Activated CD4-positive, alpha-beta T cell treated with anti-CD3 and anti-CD28 coated beads for 24 hours (primary cell): ENCODE data around the gene KCNT2.
"Not testable (repeated sequence)": the region's sequence is repeated elsewhere in the genome, so short reads cannot be mapped to it uniquely, and the experiment has no call there.

ENCODE experiments used
- DNase-seq, 2 donors: peaks; one replicate each; pipeline ENCODE4 v3.0.0-alpha.2; 2020; ENCODE audit warnings: low read depth in 2 of 2

Gene KCNT2

DNA sequence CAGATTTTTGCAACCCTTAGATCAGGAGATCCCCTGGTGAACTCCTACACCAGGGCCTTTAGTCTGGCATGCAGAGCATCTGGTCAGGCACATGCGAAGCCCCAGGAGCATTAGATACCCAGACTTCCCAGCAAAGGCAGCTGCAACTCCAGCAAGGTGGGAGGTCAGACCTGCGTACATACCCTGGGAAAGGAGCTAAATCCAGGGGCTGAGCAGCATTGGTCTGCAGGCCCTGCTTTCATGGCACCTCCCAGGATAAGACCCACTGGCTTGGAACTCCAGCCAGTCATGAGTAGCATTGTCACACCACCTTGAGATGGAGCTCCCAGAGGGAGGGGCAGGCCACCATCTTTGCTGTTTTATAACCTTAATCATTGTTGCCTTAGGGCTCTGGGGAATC lies 92.3 kb downstream of the KCNT2 start:
- no peak for DNase-seq

DNA sequence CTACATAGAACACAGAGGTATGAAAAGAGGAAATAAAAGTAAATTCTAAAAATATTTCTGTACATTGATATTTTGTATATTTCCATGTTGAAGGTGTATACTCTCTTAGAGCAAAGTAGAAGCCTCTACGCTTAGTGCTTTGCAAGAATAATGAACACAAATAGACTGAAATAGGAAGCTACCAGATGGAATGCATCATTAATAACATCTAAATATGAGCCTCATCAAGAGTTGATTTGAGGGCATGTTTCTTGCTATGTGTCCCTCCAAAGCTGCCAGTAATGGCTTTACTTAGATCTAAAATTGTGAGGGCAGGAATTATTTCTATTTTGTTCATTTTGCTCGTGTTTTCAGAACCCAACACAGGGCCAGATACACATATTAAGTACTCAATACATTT lies 94.4 kb downstream of the KCNT2 start:
- no peak for DNase-seq

GRCh38 chr1:196510451-196510850 lies 97.8 kb downstream of the KCNT2 start:
- DNase-seq: no peak

GRCh38 chr1:196504224-196504623 lies 104.0 kb downstream of the KCNT2 start:
- not testable (repeated sequence) for DNase-seq

DNA sequence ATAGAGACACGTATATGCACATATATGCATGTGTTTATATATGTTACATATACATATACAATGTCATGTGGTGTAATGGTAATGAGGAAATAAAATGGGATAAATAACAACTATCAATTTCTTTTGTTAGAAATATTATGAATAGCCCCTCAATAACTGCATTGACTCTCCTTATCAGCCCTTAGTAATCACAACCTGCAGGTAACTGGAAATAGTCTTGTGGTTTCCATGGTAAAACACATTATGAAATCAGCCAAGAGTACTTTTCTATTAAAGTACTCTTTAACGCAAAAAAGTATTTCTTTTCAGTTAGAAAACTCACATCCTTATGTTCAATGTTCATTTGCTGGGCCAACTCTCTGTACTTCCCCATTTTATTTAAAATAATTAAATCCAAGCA lies 105.8 kb downstream of the KCNT2 start:
- no peak for DNase-seq

DNA sequence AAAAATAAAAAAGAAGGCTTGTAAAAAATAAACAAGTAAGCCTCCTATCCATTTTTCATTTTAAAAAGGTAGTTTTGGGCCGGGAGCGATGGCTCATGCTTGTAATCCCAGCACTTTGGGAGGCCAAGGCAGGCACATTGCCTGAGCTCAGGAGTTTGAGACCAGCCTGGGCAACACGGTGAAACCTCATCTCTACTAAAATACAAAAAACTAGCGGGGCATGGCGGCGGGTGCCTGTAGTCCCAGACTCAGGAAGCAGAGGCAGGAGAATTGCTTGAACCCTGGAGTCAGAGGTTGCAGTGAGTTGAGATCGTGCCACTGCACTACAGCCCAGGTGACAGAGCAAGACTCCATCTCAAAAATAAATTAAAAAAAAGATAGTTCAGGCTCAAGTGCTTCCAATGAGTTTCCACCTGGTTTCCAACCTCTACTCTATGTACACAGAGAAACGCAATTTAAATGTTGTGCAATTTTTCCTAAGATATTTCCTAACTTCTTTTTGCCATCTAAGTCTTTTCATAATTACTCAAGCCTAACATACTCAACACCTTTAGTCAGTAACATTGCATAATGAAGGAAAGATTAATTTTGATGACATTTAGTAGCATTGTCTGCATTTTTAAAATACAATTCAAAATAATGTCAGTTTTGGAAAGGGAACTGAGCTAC lies 106.3 kb downstream of the KCNT2 start:
- no peak for DNase-seq

- DNase-seq: no peak
Observed at GRCh38 chr1:196497817-196498216, 110.4 kb downstream of the KCNT2 start.

DNA sequence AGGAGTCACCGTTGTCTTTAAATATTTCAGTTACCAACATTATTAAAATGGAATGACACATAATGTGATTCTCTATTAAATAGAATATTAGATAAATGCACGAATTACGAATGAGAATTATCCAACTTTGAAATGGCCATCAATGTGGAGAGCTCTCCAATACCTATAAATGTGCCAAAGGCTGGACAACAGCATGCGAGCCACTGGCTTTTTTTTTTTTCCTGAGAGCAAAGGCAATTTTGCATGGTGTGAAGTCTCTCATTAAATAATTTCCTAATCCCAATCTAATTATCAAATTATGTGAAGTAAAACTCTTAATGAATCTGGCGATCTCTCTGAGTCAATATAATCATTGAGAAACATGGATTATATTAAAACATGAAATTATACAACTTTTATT lies 113.5 kb downstream of the KCNT2 start:
- no peak for DNase-seq

DNA sequence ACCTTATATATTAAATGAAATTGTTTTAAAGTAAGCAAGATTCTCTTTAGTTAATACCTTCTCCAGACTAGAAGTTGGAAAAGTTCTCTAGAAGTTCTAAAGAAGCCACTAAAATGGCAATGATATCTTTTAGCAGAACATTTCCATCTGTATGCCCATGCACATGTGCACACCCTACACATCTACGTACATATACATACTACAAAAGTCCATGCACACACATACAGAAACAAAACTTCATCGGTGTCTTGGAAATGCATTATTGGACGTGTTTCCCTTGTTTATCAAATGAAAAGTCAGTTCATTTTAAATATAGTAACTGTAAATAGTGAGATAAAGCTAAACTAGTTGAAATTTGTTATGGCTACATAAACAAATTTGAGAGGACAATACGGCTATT lies 114.4 kb downstream of the KCNT2 start:
- no peak for DNase-seq

GRCh38 chr1:196488579-196488978 lies 119.7 kb downstream of the KCNT2 start:
- no peak for DNase-seq

DNA sequence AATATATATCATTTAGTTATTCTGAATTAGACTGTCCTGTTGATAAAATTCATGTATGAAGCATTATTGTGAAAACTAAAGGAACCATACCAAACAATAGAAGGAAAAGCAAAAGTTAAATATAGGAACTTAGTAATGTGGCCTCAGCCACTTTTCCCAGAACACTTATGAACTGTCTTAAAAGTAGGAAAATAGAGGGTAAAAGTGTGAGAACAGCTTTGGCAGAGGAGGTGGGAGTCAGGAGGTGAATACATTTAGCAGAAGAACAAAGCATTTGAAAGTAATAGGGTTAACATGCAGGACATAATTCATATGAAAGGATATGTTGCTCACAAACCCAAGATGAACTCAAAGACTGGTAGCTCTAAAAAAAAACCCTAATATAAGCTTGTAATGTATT lies 121.9 kb downstream of the KCNT2 start:
- no peak for DNase-seq

- no peak for DNase-seq
Observed at GRCh38 chr1:196481616-196482015, 126.6 kb downstream of the KCNT2 start.

DNA sequence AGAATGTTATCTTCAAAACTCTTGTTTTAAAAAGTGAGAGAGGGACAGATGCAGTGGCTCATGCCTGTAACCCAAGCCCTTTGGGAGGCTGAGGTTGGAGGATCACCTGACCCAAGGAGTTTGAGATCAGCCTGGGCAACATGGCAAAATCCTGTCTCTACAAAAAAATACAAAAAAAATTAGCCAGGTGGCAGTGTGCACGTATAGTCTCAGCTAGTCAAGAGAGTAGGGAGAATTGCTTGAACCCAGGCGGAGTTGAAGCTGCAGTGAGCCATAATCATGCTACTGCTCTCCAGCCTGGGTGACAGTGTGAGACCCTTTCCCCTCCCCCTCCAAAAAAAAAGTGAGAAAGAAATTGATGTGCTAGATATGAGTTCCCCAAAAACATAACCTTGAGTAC lies 131.0 kb downstream of the KCNT2 start:
- no peak for DNase-seq

DNA sequence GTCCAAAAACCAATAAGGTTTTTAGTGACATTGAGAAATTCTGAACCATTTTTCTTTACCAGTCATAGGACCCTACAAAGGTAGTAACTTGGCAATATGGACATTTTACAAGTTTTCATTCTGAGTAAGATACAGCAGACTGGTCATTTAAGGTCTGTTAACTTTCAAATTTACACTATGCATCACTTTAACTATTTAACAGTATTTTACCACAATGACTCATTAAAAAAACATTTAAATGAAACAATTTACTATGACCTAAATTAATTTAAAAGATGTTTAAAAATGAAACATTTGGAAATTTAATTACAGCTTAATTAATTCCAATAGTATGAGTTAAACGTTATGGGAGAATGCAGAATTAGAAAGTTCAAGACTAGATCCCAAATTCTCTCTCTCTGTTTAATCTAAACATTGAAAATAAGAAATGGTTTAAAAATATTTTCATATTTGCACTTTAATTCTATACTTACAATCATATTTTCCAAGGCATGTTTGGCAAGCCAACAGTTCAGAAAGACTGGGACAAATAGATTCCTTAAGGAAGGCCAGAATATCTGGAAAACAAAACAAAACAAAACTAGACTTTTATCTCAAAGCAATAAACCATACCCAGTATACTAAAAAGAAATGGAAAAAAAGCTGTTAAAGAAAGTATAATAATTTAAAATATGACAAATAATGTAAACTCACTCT lies 140.9 kb downstream of the KCNT2 start:
- no peak for DNase-seq

DNA sequence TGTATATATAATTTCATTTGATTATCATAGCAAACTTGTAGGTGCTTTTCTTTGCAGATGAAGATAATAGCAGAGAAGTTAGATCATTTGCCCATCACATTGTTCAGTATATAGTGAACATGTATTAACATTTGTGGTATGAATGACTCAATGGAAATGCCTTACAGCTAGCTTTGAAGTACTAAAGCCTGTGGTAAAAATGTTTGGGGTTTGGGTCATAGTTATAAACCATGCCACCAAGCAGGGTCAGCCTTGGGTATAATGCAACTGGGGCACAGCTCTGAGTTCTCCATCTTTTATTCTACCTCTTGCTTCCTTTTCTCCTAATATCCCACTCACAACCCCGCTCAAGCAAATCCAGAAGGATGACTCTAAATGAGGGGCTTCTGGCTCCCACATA lies 141.6 kb downstream of the KCNT2 start:
- DNase-seq: no peak

DNA sequence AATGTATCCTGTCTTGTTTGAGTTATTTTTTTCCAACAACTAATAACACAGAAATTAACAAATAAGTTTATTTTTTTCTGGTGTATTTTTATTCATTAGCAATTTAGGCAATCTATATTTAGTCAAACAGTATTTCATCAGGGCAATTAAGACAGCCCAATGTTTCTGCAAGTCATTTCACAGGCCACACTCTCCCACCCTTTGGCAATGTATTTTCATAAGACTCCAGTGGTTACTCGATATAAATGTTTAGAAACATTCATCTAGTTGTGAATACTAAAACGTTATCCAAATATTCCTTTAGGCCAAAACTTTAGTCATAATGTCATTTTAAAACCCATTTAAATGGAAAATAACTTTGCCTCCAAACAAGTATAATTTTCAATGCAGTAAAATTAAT lies 142.1 kb downstream of the KCNT2 start:
- DNase-seq: no peak

DNA sequence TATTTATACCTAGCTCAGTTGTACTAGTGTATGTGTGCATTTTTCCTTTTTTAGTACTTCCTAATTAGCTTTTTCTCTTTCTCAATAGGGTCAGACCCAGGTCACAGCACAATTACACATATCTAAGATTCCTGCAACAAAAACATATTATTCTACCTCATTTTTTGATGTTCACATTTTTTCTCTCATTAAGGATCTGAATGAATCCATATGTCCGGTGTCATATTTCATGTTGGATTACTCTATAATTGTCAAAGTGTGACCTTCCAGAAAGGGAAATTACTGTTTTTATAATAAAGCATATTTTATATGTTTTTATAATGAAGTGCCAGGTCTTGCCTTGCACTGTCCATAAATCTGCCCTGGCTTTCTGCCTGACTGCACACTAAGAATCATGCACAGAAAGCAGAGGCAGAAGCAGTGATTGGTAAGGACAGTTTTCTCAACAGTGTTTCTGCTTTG lies 143.7 kb downstream of the KCNT2 start:
- DNase-seq: no peak

- DNase-seq: no peak
Observed at GRCh38 chr1:196462086-196462485, 146.2 kb downstream of the KCNT2 start.

DNA sequence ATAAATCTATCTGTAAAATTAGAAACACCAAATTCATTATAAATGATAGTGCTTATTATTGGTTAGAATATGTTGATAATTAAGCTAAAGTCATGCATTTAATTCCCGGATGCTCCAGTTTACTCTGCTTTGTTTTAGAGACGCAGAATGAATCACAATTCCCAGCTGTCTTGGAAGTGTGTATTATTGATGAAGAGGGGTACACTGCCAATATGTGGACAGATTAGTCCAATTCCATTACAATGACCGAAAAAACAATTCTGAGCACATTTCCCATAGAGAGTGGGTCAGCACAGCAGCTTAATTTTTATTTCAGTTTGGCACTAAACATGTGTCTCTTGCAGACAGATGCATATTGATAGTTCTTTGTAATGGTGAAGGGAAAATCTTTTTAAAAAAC lies 146.7 kb downstream of the KCNT2 start:
- DNase-seq: no peak

GRCh38 chr1:196459383-196459782 lies 148.9 kb downstream of the KCNT2 start:
- DNase-seq: no peak

GRCh38 chr1:196454792-196455191 lies 153.4 kb downstream of the KCNT2 start:
- no peak for DNase-seq

DNA sequence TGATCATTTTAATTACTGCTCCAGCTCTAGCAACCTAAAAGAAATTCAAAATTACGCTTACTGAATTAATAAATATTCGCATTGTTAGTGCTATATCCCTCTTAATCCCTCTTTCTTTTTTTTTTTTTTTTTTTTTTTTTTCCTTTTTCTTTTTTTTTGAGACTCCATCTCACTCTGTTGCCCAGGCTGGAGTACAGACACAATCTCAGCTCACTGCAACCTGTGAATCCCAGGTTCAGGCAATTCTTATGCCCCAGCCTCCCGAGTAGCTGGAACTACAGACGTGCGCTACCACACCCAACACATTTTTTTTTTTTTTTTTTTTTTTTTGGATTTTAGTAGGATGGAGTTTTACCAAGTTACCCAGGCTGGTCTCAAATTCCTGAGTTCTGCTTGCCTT lies 157.1 kb downstream of the KCNT2 start:
- no peak for DNase-seq
